ENCODE measurements around the gene FOXC2.

Gene FOXC2

GRCh38 chr16:86602521-86602920, 35.9 kb downstream of the FOXC2 start:
- no peak for TF ChIP-seq CTCF (IDR thresholded peaks at IDR 0.05; ENCODE audit: low read depth, low read length)

GRCh38 chr16:86604436-86605193, 38.0 kb downstream of the FOXC2 start:
- TF ChIP-seq CTCF (IDR thresholded peaks at IDR 0.05; ENCODE audit: low read depth, low read length) = no peak
- Histone ChIP-seq H3K36me3 (no peaks in the 10 kb centered on the region), H3K27me3 (no peaks in the 10 kb centered on the region), H3K9me3 (no peaks in the 10 kb centered on the region), H3K4me1 (no peaks in the 10 kb centered on the region), H3K4me3 (ENCODE audit: low read depth, low read length) (no peak overlapping the region)
- no peak for DNase-seq

More at GRCh38 chr16:86602521-86602920, 35.9 kb downstream of the FOXC2 start:
- no peaks in the 10 kb centered on the region for H3K27me3 ChIP-seq
- DNase-seq = peak; percentile 46
- no peak overlapping the region; the same call in 1 of the 2 replicates for H3K4me3 ChIP-seq (ENCODE audit: low read depth, low read length)
- no peaks in the 10 kb centered on the region for H3K4me1 ChIP-seq
- no peaks in the 10 kb centered on the region for H3K36me3 ChIP-seq
- no peaks in the 10 kb centered on the region for H3K9me3 ChIP-seq

GRCh38 chr16:86605950-86606349, 39.3 kb downstream of the FOXC2 start:
- Histone ChIP-seq H3K4me3 (ENCODE audit: low read depth, low read length) (no peak overlapping the region), H3K36me3 (no peaks in the 10 kb centered on the region), H3K9me3 (no peaks in the 10 kb centered on the region), H3K4me1 (no peaks in the 10 kb centered on the region), H3K27me3 (no peaks in the 10 kb centered on the region)
- TF ChIP-seq CTCF (IDR thresholded peaks at IDR 0.05; ENCODE audit: low read depth, low read length) = no peak
- DNase-seq = no peak

- Histone ChIP-seq H3K27me3 (no peaks in the 10 kb centered on the region), H3K36me3 (no peaks in the 10 kb centered on the region), H3K4me3 (ENCODE audit: low read depth, low read length) (no peak overlapping the region), H3K9me3 (no peaks in the 10 kb centered on the region), H3K4me1 (no peaks in the 10 kb centered on the region)
- no peak for DNase-seq
- no peak for TF ChIP-seq CTCF (IDR thresholded peaks at IDR 0.05; ENCODE audit: low read depth, low read length)
Measured at GRCh38 chr16:86608301-86608747, 41.7 kb downstream of the FOXC2 start.

- no peak for TF ChIP-seq CTCF (IDR thresholded peaks at IDR 0.05; ENCODE audit: low read depth, low read length)
- H3K4me3 ChIP-seq (ENCODE audit: low read depth, low read length) = no peak overlapping the region
- H3K27me3 ChIP-seq = no peaks in the 10 kb centered on the region
- no peak for DNase-seq
- no peaks in the 10 kb centered on the region for H3K4me1 ChIP-seq
- H3K36me3 ChIP-seq = no peaks in the 10 kb centered on the region
- H3K9me3 ChIP-seq = no peaks in the 10 kb centered on the region
Measured at GRCh38 chr16:86609115-86609514, 42.5 kb downstream of the FOXC2 start.

GRCh38 chr16:86609661-86610060, 43.0 kb downstream of the FOXC2 start:
- no peak for DNase-seq
- Histone ChIP-seq H3K9me3 (no peaks in the 10 kb centered on the region), H3K27me3 (no peaks in the 10 kb centered on the region), H3K36me3 (no peaks in the 10 kb centered on the region), H3K4me3 (ENCODE audit: low read depth, low read length) (no peak overlapping the region), H3K4me1 (no peaks in the 10 kb centered on the region)
- no peak for TF ChIP-seq CTCF (IDR thresholded peaks at IDR 0.05; ENCODE audit: low read depth, low read length)
